GM19240 (cell line): Measurements from ENCODE around the gene PATE3.

ENCODE experiments used
- DNase-seq: peaks from one replicate; pipeline ENCODE4 v3.0.0; 2011; ENCODE audit warnings: low spot score; ENCODE audit not compliant: insufficient read length

The PATE3 gene

GRCh38 chr11:125787827-125788226, at the start of gene PATE3:
TSS of gene PATE3 (plus strand) at chr11:125788127. CDS start at chr11:125788152, 25 bp downstream.
- DNase-seq: no peak

GRCh38 chr11:125740617-125741016, 47.3 kb upstream of the PATE3 start:
- no peak for DNase-seq

GRCh38 chr11:125743681-125744080, 44.2 kb upstream of the PATE3 start:
- no peak for DNase-seq

GRCh38 chr11:125745979-125746378, 41.9 kb upstream of the PATE3 start, which contains the start of gene PATE1:
TSS of gene PATE1 (plus strand) at chr11:125746279. CDS start at chr11:125746305, 26 bp downstream.
- DNase-seq: no peak

- DNase-seq: no peak
These were observed 37.3 kb upstream of the PATE3 start for GRCh38 chr11:125750629-125751028.

- no peak for DNase-seq
These were observed 31.9 kb upstream of the PATE3 start for GRCh38 chr11:125756050-125756449.

GRCh38 chr11:125762445-125762844, 25.5 kb upstream of the PATE3 start:
- DNase-seq: no peak

- no peak for DNase-seq
These were observed 24.4 kb upstream of the PATE3 start for GRCh38 chr11:125763483-125763882.

- DNase-seq: no peak
These were observed 21.7 kb upstream of the PATE3 start for GRCh38 chr11:125766251-125766650.

GRCh38 chr11:125768336-125769046, 19.4 kb upstream of the PATE3 start:
- DNase-seq: no peak

- DNase-seq: no peak
These were observed 17.3 kb upstream of the PATE3 start for GRCh38 chr11:125770583-125770982.

GRCh38 chr11:125772834-125773505, 15.0 kb upstream of the PATE3 start:
- no peak for DNase-seq

GRCh38 chr11:125773516-125773915, 14.4 kb upstream of the PATE3 start:
- DNase-seq: no peak

- no peak for DNase-seq
These were observed 10.6 kb upstream of the PATE3 start for GRCh38 chr11:125777309-125777708.

GRCh38 chr11:125778728-125779127, 9.2 kb upstream of the PATE3 start, which contains the start of gene PATE2:
TSS of gene PATE2 (minus strand) at chr11:125778828. CDS start at chr11:125778773, 55 bp downstream.
- DNase-seq: no peak

- no peak for DNase-seq
These were observed 3.2 kb upstream of the PATE3 start for GRCh38 chr11:125784678-125785077.

- no peak for DNase-seq
These were observed 2.9 kb downstream of the PATE3 start for GRCh38 chr11:125790825-125791224.

GRCh38 chr11:125797641-125798040, 9.7 kb downstream of the PATE3 start:
- no peak for DNase-seq

- DNase-seq: no peak
These were observed 11.9 kb downstream of the PATE3 start for GRCh38 chr11:125799808-125800207.

GRCh38 chr11:125802387-125802786, 14.5 kb downstream of the PATE3 start:
- DNase-seq: no peak

- DNase-seq: no peak
These were observed 20.0 kb downstream of the PATE3 start for GRCh38 chr11:125807909-125808308.

GRCh38 chr11:125833016-125833415, 45.1 kb downstream of the PATE3 start, which contains the start of gene PATE4:
TSS of gene PATE4 (plus strand) at chr11:125833316. CDS start at chr11:125833360, 44 bp downstream.
- no peak for DNase-seq

GRCh38 chr11:125835748-125836147, 47.8 kb downstream of the PATE3 start:
- DNase-seq: no peak
